Erythroblast (primary cell): ENCODE data around the gene OTOS.

Source experiments
- DNase-seq, 2 experiments: peaks; one replicate each; lab custom pipeline; 2025; lab: John Stamatoyannopoulos, UW
- GATA1 ChIP-seq: IDR thresholded peaks from 2 replicates; pipeline ENCODE4 v1.6.1; 2011; ENCODE audit warnings: low read depth, mild to moderate bottlenecking, control low read depth, low read length, moderate library complexity
- POLR2A ChIP-seq: IDR thresholded peaks from 2 replicates; pipeline ENCODE4 v1.6.1; 2011; ENCODE audit warnings: mild to moderate bottlenecking, low read length

OTOS gene

DNA sequence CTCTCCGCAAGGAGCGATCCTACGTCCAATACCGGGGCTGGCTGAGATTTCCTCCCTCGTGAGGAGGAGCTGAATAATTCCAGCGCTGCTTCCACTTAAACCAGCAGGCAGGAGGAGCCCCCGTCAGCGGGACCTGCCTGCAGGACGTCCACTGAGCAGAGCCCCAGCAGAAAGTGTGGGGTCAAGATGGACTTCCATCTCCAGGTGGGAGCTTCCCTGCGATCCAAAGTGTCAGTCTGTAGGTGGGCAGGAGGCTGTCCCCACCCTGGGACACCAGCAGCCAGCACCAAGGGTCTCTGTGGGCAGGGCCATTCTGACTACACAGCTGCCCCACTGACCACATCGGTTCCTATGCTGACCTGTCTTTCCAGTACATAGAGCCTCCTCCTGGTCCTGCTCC, 462 bp upstream of the OTOS start:
- TF ChIP-seq POLR2A (no peak), GATA1 (no peak)
- DNase-seq = no peak

DNA sequence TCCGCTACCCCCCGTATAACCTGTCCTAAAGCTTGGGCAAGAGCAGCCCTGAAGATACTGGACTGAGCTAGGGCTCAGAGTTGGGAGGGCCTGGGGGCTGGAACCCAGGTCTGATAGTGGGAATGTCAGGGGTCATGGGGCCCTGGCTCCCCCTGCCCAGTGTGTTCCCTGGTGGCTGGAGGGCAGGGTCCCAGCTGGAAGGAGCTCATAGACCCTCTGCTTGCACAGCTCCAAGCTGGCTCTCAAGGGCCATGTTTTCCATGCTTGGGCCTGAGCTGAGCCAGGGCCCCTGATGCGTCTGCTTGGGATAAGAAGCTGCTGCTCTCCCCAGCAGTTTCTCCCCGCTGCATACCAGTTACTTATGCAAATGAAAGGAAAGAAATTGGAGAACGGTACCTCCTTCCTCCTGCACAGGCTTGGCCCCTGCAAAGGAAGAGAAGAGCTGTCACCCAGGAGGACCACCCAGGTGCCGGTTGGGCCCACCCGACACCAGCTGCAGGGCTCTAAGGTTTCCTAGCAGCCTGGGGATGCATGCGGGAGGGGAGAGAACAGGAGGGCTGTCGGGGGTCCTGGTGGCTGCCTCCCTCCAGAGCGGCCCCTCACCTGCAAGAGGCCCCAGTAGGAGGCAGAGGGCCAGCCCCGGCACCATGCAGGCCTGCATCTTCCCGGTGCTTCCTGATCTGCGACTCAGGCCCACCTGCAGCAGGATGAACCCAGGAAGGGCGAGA, 628 bp downstream of the OTOS start:
- DNase-seq = no peak
- TF ChIP-seq GATA1 (no peak), POLR2A (no peak)

DNA sequence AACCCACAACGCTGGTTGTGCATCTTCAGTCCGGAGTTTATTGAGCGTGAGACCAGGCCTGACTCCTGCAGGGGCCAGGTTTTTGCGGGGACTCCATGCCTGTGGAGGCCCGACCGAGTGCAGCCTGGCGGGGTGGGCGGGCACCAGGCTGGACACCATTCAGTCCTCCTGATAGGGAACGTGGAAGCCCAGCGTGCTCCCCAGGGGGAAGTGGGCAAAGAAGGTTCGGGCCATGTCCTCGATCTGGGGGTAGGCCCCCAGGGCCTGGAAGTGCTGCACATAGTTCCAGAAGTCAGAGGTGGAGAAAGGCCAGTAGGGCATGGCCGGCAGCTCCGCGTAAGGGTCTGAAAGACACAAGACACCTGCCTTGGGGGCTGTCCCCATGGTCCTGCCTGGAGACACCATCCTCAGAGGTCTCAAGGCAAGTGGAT, 1.4 kb downstream of the OTOS start:
- DNase-seq = no peak
- no peak for TF ChIP-seq POLR2A
- TF ChIP-seq GATA1 = no peak

DNA sequence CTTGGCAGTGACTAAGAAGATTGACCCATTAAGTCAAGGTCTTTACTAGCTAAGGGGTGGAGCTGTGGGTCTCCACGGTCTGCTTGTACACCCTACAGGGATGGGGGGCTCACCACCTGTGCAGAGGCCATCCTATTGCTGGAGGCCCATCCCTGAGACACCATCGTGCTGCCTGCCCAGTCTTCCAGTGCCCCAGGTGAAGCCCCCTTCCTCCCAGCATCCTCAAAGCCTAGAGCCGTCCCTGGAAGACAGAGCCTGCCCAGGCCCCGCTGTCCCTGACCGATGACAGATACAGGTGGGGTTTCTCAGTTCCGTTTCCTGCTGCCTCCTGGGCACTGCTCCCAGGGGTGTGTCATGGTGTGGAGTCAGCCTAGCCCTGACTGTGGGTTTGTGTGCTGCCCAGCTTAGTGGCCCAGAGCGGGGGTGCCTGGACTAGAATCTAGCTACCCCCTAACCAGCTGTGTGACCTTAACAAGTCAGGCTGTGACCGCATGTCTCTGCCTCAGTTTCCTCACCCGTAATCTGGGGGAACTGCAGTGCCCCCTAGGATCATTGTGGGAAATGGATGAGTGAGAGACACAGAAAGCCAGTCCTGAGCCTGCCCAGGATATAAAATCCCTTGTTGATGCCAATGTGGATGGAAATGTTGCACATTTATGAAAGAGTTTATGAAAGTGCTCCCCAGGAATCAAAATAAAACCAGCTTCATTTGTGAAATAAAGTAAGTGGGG, 2.0 kb downstream of the OTOS start:
- no peak for DNase-seq
- TF ChIP-seq POLR2A (no peak), GATA1 (no peak)

DNA sequence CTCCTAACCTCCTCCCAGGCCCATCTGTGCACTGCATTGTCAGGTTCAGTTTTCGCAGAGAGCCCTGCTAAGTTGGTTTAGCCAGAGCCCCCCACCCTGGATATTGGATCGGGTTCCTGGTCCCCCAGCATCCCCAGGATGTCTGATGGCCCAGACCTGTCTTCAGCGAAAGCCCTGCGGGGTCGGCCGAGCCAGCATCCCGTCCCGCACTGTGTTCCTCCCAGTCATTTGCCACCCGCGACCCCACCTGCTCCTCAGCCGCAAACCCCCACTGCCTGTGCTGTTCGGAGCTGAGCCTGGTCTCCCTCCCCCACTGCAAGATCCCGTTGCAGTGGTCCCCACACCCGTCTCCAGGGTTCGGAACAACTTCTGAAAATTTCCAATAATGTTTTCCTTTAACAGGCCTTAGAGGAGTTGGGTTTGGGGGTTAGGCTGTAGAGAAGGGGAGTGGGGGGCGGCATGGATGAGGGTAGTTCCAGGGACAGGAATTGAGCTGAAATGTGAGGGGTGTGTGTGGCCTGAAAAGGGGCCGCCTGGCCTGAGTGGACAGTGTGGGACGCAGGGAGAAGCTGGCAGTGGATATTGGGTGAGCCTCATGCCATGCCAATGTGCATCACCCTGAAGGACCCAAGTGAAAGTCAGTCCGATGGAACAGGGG, 2.7 kb downstream of the OTOS start:
- TF ChIP-seq POLR2A (no peak), GATA1 (no peak)
- no peak for DNase-seq

DNA sequence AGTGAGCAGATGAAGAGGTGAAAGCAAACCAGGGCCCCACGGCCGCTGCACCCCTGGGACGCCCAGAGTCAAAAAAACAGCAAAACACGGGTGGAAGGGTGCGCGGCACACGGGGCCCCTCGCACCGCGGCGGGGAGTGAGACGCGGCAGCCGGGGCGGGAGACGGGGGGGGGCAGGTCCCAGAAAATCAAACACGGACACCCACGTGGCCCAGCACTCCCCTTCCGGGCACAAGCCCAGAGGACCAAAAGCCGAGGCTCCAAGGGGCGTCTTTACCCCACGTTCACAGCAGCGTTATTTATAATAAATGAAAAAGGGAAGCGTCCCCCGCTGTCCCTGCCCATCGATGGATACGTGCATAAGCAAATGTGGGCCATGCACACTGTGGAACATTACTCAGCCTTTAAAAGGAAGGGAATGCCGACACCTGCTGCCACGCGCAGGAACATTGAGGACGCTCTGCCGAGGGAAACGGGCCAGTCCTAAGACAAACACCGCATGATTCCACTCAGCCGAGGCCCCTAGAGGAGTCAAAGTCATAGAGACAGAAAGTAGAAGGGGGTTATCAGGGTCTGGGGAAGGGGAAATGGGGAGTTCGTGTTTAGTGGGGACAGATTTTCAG, 3.7 kb downstream of the OTOS start:
- TF ChIP-seq POLR2A (no peak), GATA1 (no peak)
- DNase-seq = no peak

DNA sequence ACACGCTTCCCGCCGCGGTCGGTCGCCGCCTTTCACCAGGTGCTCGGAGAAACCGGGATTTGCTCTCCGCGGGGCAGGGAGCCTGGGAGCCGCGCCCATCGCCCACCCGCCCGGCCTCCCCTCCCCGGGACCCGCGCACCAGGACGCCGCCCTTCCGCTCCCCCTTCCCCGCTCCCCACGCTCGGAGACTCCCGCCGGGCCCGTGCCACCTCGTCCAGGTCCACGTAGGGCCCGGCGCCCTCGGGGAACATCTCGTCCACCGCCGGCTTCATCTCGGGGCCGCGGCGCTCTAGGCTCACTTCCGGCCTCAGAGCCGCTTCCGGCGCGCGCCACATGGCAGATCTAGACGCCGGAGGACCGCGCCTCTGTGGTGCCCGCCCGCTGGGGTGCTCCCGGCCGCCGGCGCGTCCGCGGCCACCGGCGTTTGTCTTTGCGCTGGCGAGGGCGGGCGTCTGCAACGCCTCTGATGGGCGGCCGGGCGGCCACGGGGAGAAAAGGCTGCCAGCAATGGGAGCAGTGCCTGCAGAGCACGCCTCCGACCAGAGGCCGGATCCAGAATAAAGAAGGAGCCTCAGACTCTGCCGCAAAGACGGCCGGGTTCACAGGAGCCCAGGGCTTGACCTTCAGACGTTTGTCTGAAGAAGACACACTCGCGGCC, 4.3 kb downstream of the OTOS start, which contains the start of gene COPS9:
Gene COPS9, minus strand, starts transcription at position 293 of the 658 bp plus-strand sequence. Its CDS starts 21 bp downstream, at position 272.
- TF ChIP-seq GATA1 (no peak), POLR2A (peak; percentile 65)
- peak; percentile 92 to 93 for DNase-seq

DNA sequence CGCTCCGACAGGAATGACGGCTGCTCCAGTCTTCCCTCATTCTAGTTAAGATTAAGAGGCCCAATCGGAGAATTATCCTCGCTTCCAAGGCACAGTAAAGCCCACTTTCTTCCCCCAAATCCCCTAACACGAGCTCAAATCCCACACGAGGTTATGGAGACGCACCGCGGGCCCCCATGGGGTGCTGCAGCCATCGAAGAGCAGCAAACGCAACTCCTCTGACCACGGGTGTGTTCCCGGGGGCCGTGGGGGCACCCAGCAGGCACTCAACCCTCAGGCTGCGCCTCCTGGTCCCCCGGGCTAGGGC, 4.8 kb downstream of the OTOS start:
- TF ChIP-seq POLR2A (no peak), GATA1 (no peak)

DNA sequence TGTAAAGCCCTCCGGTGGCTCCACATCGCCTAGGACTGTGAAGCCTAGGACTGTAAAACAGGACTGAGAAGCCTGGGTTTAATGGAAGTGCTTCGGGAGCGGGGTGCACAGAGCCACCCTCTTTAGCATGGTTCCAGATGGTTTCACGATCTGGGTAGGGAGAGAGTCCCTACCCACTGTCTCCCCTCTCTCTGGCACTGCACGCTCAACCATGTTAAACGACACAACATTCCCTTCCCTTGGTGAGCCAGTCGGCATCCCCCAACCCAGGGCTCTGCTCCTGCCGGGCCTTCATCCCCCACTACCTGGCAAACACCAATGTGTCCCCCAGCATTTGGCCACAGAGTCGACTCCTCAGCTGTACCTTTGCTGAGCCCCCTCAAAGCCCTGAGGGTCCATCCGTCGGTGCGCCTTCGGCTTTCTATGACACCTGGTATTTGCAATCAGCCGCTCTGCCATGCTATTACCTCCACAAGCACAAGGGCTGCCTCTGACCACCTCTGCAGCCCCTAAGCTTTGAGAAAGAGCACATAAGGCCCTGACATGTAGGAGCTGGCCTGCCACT, 5.4 kb downstream of the OTOS start:
- TF ChIP-seq GATA1 (no peak), POLR2A (no peak)
- DNase-seq = no peak

More for the DNA sequence above, 4.8 kb downstream of the OTOS start:
- no peak for DNase-seq

DNA sequence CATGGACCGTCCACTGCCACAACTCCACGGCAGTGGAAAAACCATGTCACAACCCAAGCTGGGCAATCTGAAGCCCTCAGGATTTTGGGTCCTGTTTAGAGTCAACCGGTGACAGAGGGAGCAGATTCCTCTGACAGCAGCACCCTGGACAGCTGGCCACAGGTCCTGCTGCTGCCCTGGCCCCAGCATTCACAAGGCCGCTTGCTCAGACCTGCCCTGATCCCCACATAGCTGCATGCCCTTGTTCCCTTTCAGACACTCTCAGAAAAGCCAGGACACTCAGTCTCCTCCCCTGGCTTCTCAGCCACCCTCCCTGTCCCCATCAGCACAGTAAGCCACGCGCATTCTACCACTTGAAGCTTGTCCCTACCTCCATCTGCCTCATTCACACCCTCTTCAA, 6.0 kb downstream of the OTOS start:
- TF ChIP-seq POLR2A (no peak), GATA1 (no peak)
- no peak for DNase-seq

DNA sequence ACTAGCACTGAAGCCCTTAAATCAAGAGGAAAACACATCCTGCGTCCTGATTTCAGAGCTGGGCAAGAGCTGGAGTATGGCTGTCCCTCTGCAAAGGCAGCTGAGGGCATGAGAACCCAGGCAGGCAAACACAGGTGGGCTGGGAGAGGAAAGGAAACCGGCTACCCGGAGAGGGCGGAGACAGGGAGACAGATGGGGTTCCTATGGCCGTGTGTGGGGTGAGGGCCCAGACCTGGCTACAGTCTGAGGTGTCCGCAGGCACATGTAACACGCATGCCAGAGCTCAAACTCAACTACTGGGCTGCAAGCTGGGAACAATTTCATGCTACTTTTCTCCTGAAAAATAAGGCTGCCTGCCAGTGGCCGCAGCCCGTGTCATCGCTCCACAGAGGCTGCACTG, 7.1 kb downstream of the OTOS start:
- no peak for TF ChIP-seq GATA1
- TF ChIP-seq POLR2A = no peak
- no peak for DNase-seq

DNA sequence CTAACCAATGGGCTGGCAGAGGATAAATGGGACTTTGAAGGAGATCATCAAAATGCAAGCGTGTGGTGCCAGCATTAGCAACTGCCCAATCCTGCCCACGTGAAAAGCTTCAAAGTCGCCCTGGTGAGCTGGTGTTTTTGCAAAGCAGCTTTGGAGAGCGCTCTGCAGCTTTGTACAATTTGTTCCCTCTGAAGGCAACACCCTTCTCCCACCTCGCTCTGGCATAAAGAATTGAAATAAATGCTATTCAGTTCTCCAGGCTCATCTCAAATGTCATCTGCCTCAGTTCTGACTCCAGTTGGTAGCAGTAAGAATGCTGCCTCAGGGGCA, 7.8 kb downstream of the OTOS start:
- no peak for DNase-seq
- no peak for TF ChIP-seq GATA1
- no peak for TF ChIP-seq POLR2A
